Adipocyte (in vitro differentiated cells): ENCODE data around the gene FTH1.
A peak's percentile ranks its signal among the peaks of the same experiment; 100 is the strongest.

Experiments
- DNase-seq: peaks from one replicate; pipeline ENCODE4 v3.0.0-alpha.2; 2015; ENCODE audit warnings: low read depth
- H3K27me3 ChIP-seq: replicated peaks from 2 replicates; pipeline ENCODE4 v1.7.0; 2013; ENCODE audit warnings: mild to moderate bottlenecking, low read length, moderate library complexity; ENCODE audit not compliant: control insufficient read depth, insufficient read depth
- H3K36me3 ChIP-seq: 2 replicates; pipeline ENCODE4 v1.7.0; 2013; ENCODE audit warnings: low read length, mild to moderate bottlenecking, moderate library complexity; ENCODE audit not compliant: control insufficient read depth, insufficient read depth, severe bottlenecking
- H3K4me1 ChIP-seq: 2 replicates; pipeline ENCODE4 v1.7.0; 2013; ENCODE audit warnings: mild to moderate bottlenecking, low read length, moderate library complexity; ENCODE audit not compliant: control insufficient read depth, insufficient read depth
- H3K4me3 ChIP-seq: 2 replicates; pipeline ENCODE4 v1.7.0; 2013; ENCODE audit warnings: mild to moderate bottlenecking, low read length, moderate library complexity
- H3K9ac ChIP-seq: 2 replicates; pipeline ENCODE4 v1.7.0; 2013; ENCODE audit warnings: mild to moderate bottlenecking, low read length, moderate library complexity
- H3K9me3 ChIP-seq: 2 replicates; pipeline ENCODE4 v1.7.0; 2013; ENCODE audit warnings: mild to moderate bottlenecking, low read length, moderate library complexity; ENCODE audit not compliant: control insufficient read depth

Gene FTH1

GRCh38 chr11:62001450-62002191 is 34.2 kb upstream of the FTH1 start:
- Histone ChIP-seq H3K9me3 (peaks cover 10% of the 10 kb centered on the region), H3K36me3 (no peaks in the 10 kb centered on the region), H3K27me3 (no peaks in the 10 kb centered on the region), H3K9ac (peak overlapping the region; percentile 58), H3K4me3 (no peak overlapping the region), H3K4me1 (peaks cover 37% of the 10 kb centered on the region)
- DNase-seq = no peak

- DNase-seq = no peak
- H3K4me1 ChIP-seq = peaks cover 37% of the 10 kb centered on the region
- H3K27me3 ChIP-seq = no peaks in the 10 kb centered on the region
Measured at GRCh38 chr11:62000539-62001446, 33.4 kb upstream of the FTH1 start.

GRCh38 chr11:61999141-61999975 is 31.9 kb upstream of the FTH1 start:
- no peaks in the 10 kb centered on the region for H3K27me3 ChIP-seq
- no peaks in the 10 kb centered on the region for H3K36me3 ChIP-seq
- H3K9me3 ChIP-seq = peaks cover 10% of the 10 kb centered on the region
- H3K4me1 ChIP-seq = peaks cover 23% of the 10 kb centered on the region
- H3K4me3 ChIP-seq = peak overlapping the region; percentile 50
- H3K9ac ChIP-seq = no peak overlapping the region
- no peak for DNase-seq

More at GRCh38 chr11:62000539-62001446, 33.4 kb upstream of the FTH1 start:
- Histone ChIP-seq H3K4me3 (no peak overlapping the region), H3K36me3 (no peaks in the 10 kb centered on the region), H3K9me3 (peaks cover 10% of the 10 kb centered on the region), H3K9ac (peak overlapping the region; percentile 58)

- Histone ChIP-seq H3K9ac (no peak overlapping the region), H3K27me3 (no peaks in the 10 kb centered on the region), H3K4me1 (peaks cover 15% of the 10 kb centered on the region), H3K36me3 (no peaks in the 10 kb centered on the region), H3K9me3 (peaks cover 10% of the 10 kb centered on the region), H3K4me3 (no peak overlapping the region)
- no peak for DNase-seq
Measured at GRCh38 chr11:61996933-61997332, 29.5 kb upstream of the FTH1 start.

GRCh38 chr11:61994981-61995380 is 27.5 kb upstream of the FTH1 start:
- Histone ChIP-seq H3K9me3 (peaks cover 10% of the 10 kb centered on the region), H3K27me3 (no peaks in the 10 kb centered on the region), H3K36me3 (no peaks in the 10 kb centered on the region), H3K4me1 (no peaks in the 10 kb centered on the region), H3K9ac (no peak overlapping the region), H3K4me3 (no peak overlapping the region)
- DNase-seq = no peak

GRCh38 chr11:61985869-61986268 is 18.4 kb upstream of the FTH1 start:
- Histone ChIP-seq H3K4me3 (no peak overlapping the region), H3K9me3 (peaks cover 14% of the 10 kb centered on the region), H3K27me3 (no peaks in the 10 kb centered on the region), H3K4me1 (no peaks in the 10 kb centered on the region), H3K36me3 (no peaks in the 10 kb centered on the region), H3K9ac (no peak overlapping the region)
- DNase-seq = no peak

- Histone ChIP-seq H3K4me3 (no peak overlapping the region), H3K9me3 (peaks cover 14% of the 10 kb centered on the region), H3K27me3 (no peaks in the 10 kb centered on the region), H3K9ac (no peak overlapping the region), H3K36me3 (no peaks in the 10 kb centered on the region), H3K4me1 (peaks cover 8% of the 10 kb centered on the region)
- no peak for DNase-seq
Measured at GRCh38 chr11:61983419-61983818, 16.0 kb upstream of the FTH1 start.

- Histone ChIP-seq H3K36me3 (no peaks in the 10 kb centered on the region), H3K27me3 (no peaks in the 10 kb centered on the region), H3K4me3 (no peak overlapping the region), H3K4me1 (peaks cover 16% of the 10 kb centered on the region), H3K9ac (no peak overlapping the region), H3K9me3 (no peaks in the 10 kb centered on the region)
- peak; percentile 19 for DNase-seq
Measured at GRCh38 chr11:61980783-61981541, 13.5 kb upstream of the FTH1 start.

- DNase-seq = peak; percentile 86
- no peak overlapping the region for H3K4me3 ChIP-seq
- H3K27me3 ChIP-seq = no peaks in the 10 kb centered on the region
- H3K9ac ChIP-seq = peak overlapping the region; percentile 28
- no peaks in the 10 kb centered on the region for H3K36me3 ChIP-seq
- H3K9me3 ChIP-seq = no peaks in the 10 kb centered on the region
- H3K4me1 ChIP-seq = peaks cover 22% of the 10 kb centered on the region
Measured at GRCh38 chr11:61978703-61979661, 11.5 kb upstream of the FTH1 start.
